GM12873 (cell line): ENCODE data around the gene CABLES2.

Experiments
- CTCF ChIP-seq: IDR thresholded peaks from 2 replicates; pipeline ENCODE4 v1.5.1; 2012; ENCODE audit warnings: low read depth, mild to moderate bottlenecking, moderate library complexity, low read length, control low read depth; ENCODE audit not compliant: insufficient read depth; ENCODE audit errors: missing control alignments

The CABLES2 gene

GRCh38 chr20:62392077-62392418, 15.0 kb downstream of the CABLES2 start:
- no peak for TF ChIP-seq CTCF

- TF ChIP-seq CTCF: no peak
These were observed 15.7 kb downstream of the CABLES2 start for GRCh38 chr20:62391165-62392076.

- no peak for TF ChIP-seq CTCF
These were observed 16.5 kb downstream of the CABLES2 start for GRCh38 chr20:62390317-62391164.

GRCh38 chr20:62389601-62390087, 17.4 kb downstream of the CABLES2 start:
- TF ChIP-seq CTCF: no peak

- no peak for TF ChIP-seq CTCF
These were observed 18.1 kb downstream of the CABLES2 start for GRCh38 chr20:62388839-62389600.

GRCh38 chr20:62387933-62388635, 19.0 kb downstream of the CABLES2 start:
- TF ChIP-seq CTCF: no peak
